HG02970 (cell line): ENCODE data around the gene LRRC74B.
"Not testable (repeated sequence)": the region's sequence is repeated elsewhere in the genome, so short reads cannot be mapped to it uniquely, and the experiment has no call there.

Experiments
- ATAC-seq: cut with Tn5 transposase; IDR thresholded peaks from one replicate; pipeline ENCODE4 v1.9.1; 2021; ENCODE audit warnings: mild to moderate bottlenecking, moderate library complexity, moderate number of reproducible peaks; ENCODE audit not compliant: unreplicated experiment, low FRiP score

The LRRC74B gene

GRCh38 chr22:21073023-21073422 lies 27.3 kb downstream of the LRRC74B start:
- ATAC-seq, result no peak

GRCh38 chr22:21073482-21073881 lies 27.7 kb downstream of the LRRC74B start:
- no peak for ATAC-seq

- no peak for ATAC-seq
These were observed 28.5 kb downstream of the LRRC74B start for GRCh38 chr22:21074102-21074715.

- ATAC-seq, result no peak
These were observed 29.9 kb downstream of the LRRC74B start for GRCh38 chr22:21075516-21076138.

- no peak for ATAC-seq
These were observed 31.3 kb downstream of the LRRC74B start for GRCh38 chr22:21076912-21077625.

GRCh38 chr22:21077884-21078508 lies 32.2 kb downstream of the LRRC74B start:
- ATAC-seq, result no peak

GRCh38 chr22:21078916-21079315 lies 33.2 kb downstream of the LRRC74B start:
- ATAC-seq, result no peak

GRCh38 chr22:21079493-21079892 lies 33.7 kb downstream of the LRRC74B start:
- no peak for ATAC-seq

GRCh38 chr22:21080435-21081137 lies 34.8 kb downstream of the LRRC74B start:
- no peak for ATAC-seq

GRCh38 chr22:21082248-21082647 lies 36.5 kb downstream of the LRRC74B start:
- no peak for ATAC-seq

- ATAC-seq, result no peak
These were observed 41.4 kb downstream of the LRRC74B start for GRCh38 chr22:21087119-21087518.

- not testable (repeated sequence) for ATAC-seq
These were observed 42.2 kb downstream of the LRRC74B start for GRCh38 chr22:21087926-21088325.

GRCh38 chr22:21091220-21091619 lies 45.5 kb downstream of the LRRC74B start:
- ATAC-seq, result not testable (repeated sequence)

GRCh38 chr22:21092797-21093554 lies 47.2 kb downstream of the LRRC74B start:
- no peak for ATAC-seq

- not testable (repeated sequence) for ATAC-seq
These were observed 47.9 kb downstream of the LRRC74B start for GRCh38 chr22:21093555-21094137.

- no peak for ATAC-seq
These were observed 49.4 kb downstream of the LRRC74B start for GRCh38 chr22:21094911-21095772.

- ATAC-seq, result no peak
These were observed 50.0 kb downstream of the LRRC74B start for GRCh38 chr22:21095773-21096107.

- ATAC-seq, result not testable (repeated sequence)
These were observed 51.1 kb downstream of the LRRC74B start for GRCh38 chr22:21096878-21097277.
